OCI-LY1 (cell line): Measurements from ENCODE around the gene PREX1.

Experiments
- H2AFZ ChIP-seq: fragments of 200-600 bp; sonication (generic), shearing (Covaris generic); 2 replicates; pipeline ENCODE4 v1.6.0; 2014; ENCODE audit warnings: antibody characterized with exemption, mild to moderate bottlenecking, low read length
- H3F3A ChIP-seq: fragments of 200-600 bp; sonication (generic), shearing (Covaris generic); 2 replicates; pipeline ENCODE4 v1.6.0; 2014; ENCODE audit warnings: mild to moderate bottlenecking, antibody characterized with exemption, low read length, moderate library complexity; ENCODE audit not compliant: insufficient read depth
- H3K27ac ChIP-seq: fragments of 200-600 bp; sonication (generic); 2 replicates; pipeline ENCODE4 v1.5.1; 2014; ENCODE audit warnings: low read length, mixed run types, mild to moderate bottlenecking, low read depth; ENCODE audit not compliant: poor library complexity, severe bottlenecking
- H3K27me3 ChIP-seq: fragments of 200-600 bp; sonication (generic); 2 replicates; pipeline ENCODE4 v1.6.0; 2014; ENCODE audit warnings: antibody characterized with exemption, mild to moderate bottlenecking, low read length, moderate library complexity; ENCODE audit not compliant: insufficient read depth
- H3K36me3 ChIP-seq: fragments of 200-600 bp; sonication (generic); 2 replicates; pipeline ENCODE4 v1.6.1; 2014; ENCODE audit warnings: mild to moderate bottlenecking, antibody characterized with exemption, low read length, moderate library complexity, mixed read lengths; ENCODE audit not compliant: insufficient read depth
- H3K4me1 ChIP-seq: fragments of 200-600 bp; sonication (generic); 2 replicates; pipeline ENCODE4 v1.5.1; 2014; ENCODE audit warnings: mild to moderate bottlenecking, low read length, moderate library complexity; ENCODE audit not compliant: insufficient read depth, severe bottlenecking
- H3K4me2 ChIP-seq: fragments of 200-600 bp; sonication (generic), shearing (Covaris generic); 2 replicates; pipeline ENCODE4 v1.6.1; 2014; ENCODE audit warnings: low read length
- H3K4me3 ChIP-seq: fragments of 200-600 bp; sonication (generic); 2 replicates; pipeline ENCODE4 v1.5.1; 2014; ENCODE audit warnings: low read length, low read depth, mild to moderate bottlenecking, mixed read lengths; ENCODE audit not compliant: poor library complexity, severe bottlenecking
- H3K79me2 ChIP-seq: fragments of 200-600 bp; shearing (Covaris generic); 2 replicates; pipeline ENCODE4 v1.6.1; 2016; ENCODE audit warnings: mixed run types, low read length, mixed read lengths; ENCODE audit not compliant: insufficient read depth
- H3K9ac ChIP-seq: fragments of 200-600 bp; sonication (generic), shearing (Covaris generic); 2 replicates; pipeline ENCODE4 v1.6.1; 2014; ENCODE audit warnings: mild to moderate bottlenecking, low read length, mixed read lengths
- H3K9me2 ChIP-seq: fragments of 200-600 bp; sonication (generic), shearing (Covaris generic); 2 replicates; pipeline ENCODE4 v1.6.1; 2014; ENCODE audit warnings: low read depth, mild to moderate bottlenecking, low read length, mixed read lengths
- H3K9me3 ChIP-seq: fragments of 200-600 bp; shearing (Covaris generic); 2 replicates; pipeline ENCODE4 v1.6.1; 2014; ENCODE audit warnings: low read length, mixed read lengths
- H4K20me1 ChIP-seq: fragments of 200-600 bp; sonication (generic), shearing (Covaris generic); 2 replicates; pipeline ENCODE4 v1.6.0; 2016; ENCODE audit warnings: mild to moderate bottlenecking, low read length; ENCODE audit not compliant: insufficient read depth
- EZH2 ChIP-seq: fragments of 200-600 bp; sonication (generic), shearing (Covaris generic); IDR thresholded peaks from 2 replicates; pipeline ENCODE4 v1.8.0; 2017; ENCODE audit warnings: borderline replicate concordance, mixed run types, mild to moderate bottlenecking, antibody characterized with exemption, low read length, moderate library complexity, mixed read lengths
- TF ChIP-seq, protein P1 (sequence below): fragments of 200-600 bp; sonication (generic), shearing (Covaris generic); IDR thresholded peaks from 2 replicates; pipeline ENCODE4 v1.5.1; 2017; ENCODE audit warnings: mild to moderate bottlenecking, antibody characterized with exemption, low read length, moderate library complexity, mixed read lengths

PREX1 gene

DNA sequence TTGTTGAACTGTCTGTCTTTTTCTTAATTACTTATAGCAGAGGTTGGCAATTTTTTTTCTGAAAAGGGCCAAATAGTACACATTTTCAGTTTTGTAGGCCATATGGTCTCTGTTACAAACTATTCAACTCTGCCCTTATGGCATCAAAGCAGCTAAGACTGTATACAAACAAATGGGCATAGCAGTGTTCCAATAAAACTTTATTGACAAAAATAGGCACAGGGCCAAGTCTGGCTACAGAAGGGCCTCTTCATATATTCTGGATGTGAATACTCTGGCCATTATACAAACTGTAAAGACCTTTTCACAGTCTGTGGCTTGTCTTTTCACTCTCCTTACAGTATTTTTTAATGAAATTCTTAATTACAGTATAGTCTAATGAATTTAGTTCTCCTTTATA is 132.1 kb downstream of the PREX1 start:
- Histone ChIP-seq H3K9me3 (no peaks in the 10 kb centered on the region), H3K4me2 (no peak overlapping the region), H3K9me2 (no peaks in the 10 kb centered on the region), H4K20me1 (no peaks in the 10 kb centered on the region), H3K27ac (no peak overlapping the region), H3F3A (no peaks in the 10 kb centered on the region), H3K4me3 (no peak overlapping the region), H3K79me2 (no peaks in the 10 kb centered on the region), H3K9ac (no peak overlapping the region), H2AFZ (no peak overlapping the region), H3K27me3 (no peaks in the 10 kb centered on the region), H3K36me3 (no peaks in the 10 kb centered on the region), H3K4me1 (no peaks in the 10 kb centered on the region)
- TF ChIP-seq, protein P1, sequence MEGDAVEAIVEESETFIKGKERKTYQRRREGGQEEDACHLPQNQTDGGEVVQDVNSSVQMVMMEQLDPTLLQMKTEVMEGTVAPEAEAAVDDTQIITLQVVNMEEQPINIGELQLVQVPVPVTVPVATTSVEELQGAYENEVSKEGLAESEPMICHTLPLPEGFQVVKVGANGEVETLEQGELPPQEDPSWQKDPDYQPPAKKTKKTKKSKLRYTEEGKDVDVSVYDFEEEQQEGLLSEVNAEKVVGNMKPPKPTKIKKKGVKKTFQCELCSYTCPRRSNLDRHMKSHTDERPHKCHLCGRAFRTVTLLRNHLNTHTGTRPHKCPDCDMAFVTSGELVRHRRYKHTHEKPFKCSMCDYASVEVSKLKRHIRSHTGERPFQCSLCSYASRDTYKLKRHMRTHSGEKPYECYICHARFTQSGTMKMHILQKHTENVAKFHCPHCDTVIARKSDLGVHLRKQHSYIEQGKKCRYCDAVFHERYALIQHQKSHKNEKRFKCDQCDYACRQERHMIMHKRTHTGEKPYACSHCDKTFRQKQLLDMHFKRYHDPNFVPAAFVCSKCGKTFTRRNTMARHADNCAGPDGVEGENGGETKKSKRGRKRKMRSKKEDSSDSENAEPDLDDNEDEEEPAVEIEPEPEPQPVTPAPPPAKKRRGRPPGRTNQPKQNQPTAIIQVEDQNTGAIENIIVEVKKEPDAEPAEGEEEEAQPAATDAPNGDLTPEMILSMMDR: no peak
- no peak for TF ChIP-seq EZH2

DNA sequence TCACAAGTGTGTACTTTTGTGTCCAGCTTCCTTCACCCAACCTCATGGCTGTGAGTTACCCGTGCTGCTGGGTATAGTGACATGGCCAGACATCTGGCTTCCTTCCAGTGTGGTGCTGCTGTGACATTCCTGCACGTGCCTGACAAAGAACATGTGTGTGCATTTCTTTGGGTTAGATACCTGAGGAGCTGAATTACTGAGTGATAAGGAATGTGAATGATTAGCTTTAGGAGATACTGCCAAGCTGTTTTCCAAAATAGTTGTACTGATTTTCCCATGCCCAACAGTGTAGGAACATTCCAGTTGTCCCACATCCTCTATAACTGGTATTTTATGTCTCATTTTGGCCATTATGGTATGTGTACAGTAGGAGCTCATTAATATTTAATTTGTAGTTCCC is 132.5 kb downstream of the PREX1 start:
- Histone ChIP-seq H3K27me3 (no peaks in the 10 kb centered on the region), H3K79me2 (no peaks in the 10 kb centered on the region), H3K4me2 (no peak overlapping the region), H3K4me1 (no peaks in the 10 kb centered on the region), H3K9me3 (no peaks in the 10 kb centered on the region), H3F3A (no peaks in the 10 kb centered on the region), H2AFZ (no peak overlapping the region), H3K27ac (no peak overlapping the region), H3K9me2 (no peaks in the 10 kb centered on the region), H3K36me3 (no peaks in the 10 kb centered on the region), H3K9ac (no peak overlapping the region), H3K4me3 (no peak overlapping the region), H4K20me1 (no peaks in the 10 kb centered on the region)
- TF ChIP-seq EZH2: no peak
- TF ChIP-seq, protein P1: no peak

DNA sequence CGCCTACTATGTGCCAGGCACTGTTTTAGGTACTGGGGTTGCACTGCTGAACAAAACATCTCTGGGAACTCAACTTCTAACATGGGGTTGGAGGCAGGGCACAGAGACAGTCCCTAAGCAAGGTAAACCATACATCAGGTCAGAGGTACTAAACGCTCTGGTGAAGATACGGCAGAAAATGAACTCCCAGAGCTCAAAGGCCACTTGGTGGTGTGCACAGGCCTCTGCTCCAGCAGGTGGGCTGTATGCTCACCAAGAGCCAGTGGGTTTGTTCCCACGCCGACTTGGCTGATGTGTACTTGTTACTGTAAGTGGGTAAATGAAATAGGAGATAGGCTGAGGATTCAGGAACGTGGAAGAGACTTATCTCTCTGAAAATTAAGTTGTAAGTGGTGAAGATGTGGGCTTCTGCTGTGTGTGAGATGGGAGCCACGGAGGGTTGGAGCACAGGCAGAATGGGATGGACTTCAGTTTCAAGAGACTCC is 133.4 kb downstream of the PREX1 start:
- H3K4me3 ChIP-seq: no peak overlapping the region
- no peaks in the 10 kb centered on the region for H4K20me1 ChIP-seq
- no peaks in the 10 kb centered on the region for H3K79me2 ChIP-seq
- no peak overlapping the region for H2AFZ ChIP-seq
- no peaks in the 10 kb centered on the region for H3F3A ChIP-seq
- H3K4me2 ChIP-seq: no peak overlapping the region
- TF ChIP-seq EZH2: no peak
- TF ChIP-seq, protein P1: no peak
- H3K27me3 ChIP-seq: no peaks in the 10 kb centered on the region
- no peak overlapping the region for H3K9ac ChIP-seq
- no peaks in the 10 kb centered on the region for H3K36me3 ChIP-seq
- no peaks in the 10 kb centered on the region for H3K9me3 ChIP-seq
- no peaks in the 10 kb centered on the region for H3K4me1 ChIP-seq
- no peak overlapping the region for H3K27ac ChIP-seq
- H3K9me2 ChIP-seq: no peaks in the 10 kb centered on the region
